Loucy (cell line): ENCODE measurements around the gene RPRML.

ENCODE experiments used
- H2AFZ ChIP-seq: fragments of 200-600 bp; sonication (generic); 2 replicates; pipeline ENCODE4 v1.6.0; 2016; ENCODE audit warnings: antibody characterized with exemption, mild to moderate bottlenecking, low read length, moderate library complexity
- H3F3A ChIP-seq: fragments of 200-600 bp; 2 replicates; pipeline ENCODE4 v1.6.0; 2016; ENCODE audit warnings: antibody characterized with exemption, low read depth, mild to moderate bottlenecking
- H3K27me3 ChIP-seq: fragments of 200-600 bp; sonication (generic); 2 replicates; pipeline ENCODE4 v1.6.1; 2014; ENCODE audit warnings: low read length, mild to moderate bottlenecking; ENCODE audit not compliant: insufficient read depth, poor library complexity, severe bottlenecking
- H3K36me3 ChIP-seq: fragments of 200-600 bp; sonication (generic); 2 replicates; pipeline ENCODE4 v1.6.1; 2016; ENCODE audit warnings: low read length; ENCODE audit not compliant: insufficient read depth
- H3K4me1 ChIP-seq: fragments of 200-600 bp; sonication (generic); 2 replicates; pipeline ENCODE4 v1.5.1; 2014; ENCODE audit warnings: low read length, mild to moderate bottlenecking; ENCODE audit not compliant: insufficient read depth, poor library complexity, severe bottlenecking
- H3K4me2 ChIP-seq: fragments of 200-600 bp; sonication (generic); 2 replicates; pipeline ENCODE4 v1.6.0; 2014; ENCODE audit warnings: antibody characterized with exemption, low read length, low read depth, mild to moderate bottlenecking; ENCODE audit not compliant: poor library complexity, severe bottlenecking
- H3K4me3 ChIP-seq: fragments of 200-600 bp; sonication (generic); 2 replicates; pipeline ENCODE4 v1.5.1; 2014; ENCODE audit warnings: low read length, mild to moderate bottlenecking, mixed read lengths; ENCODE audit not compliant: poor library complexity, severe bottlenecking
- H3K79me2 ChIP-seq: fragments of 200-600 bp; sonication (generic); 2 replicates; pipeline ENCODE4 v1.6.1; 2014; ENCODE audit warnings: low read length; ENCODE audit not compliant: insufficient read depth
- H3K9ac ChIP-seq: fragments of 200-600 bp; sonication (generic); 2 replicates; pipeline ENCODE4 v1.6.0; 2014; ENCODE audit warnings: mild to moderate bottlenecking, low read depth, low read length, moderate library complexity; ENCODE audit not compliant: poor library complexity, severe bottlenecking
- H3K9me2 ChIP-seq: fragments of 200-600 bp; sonication (generic); replicated peaks from 2 replicates; pipeline ENCODE4 v1.6.1; 2016; ENCODE audit warnings: low read depth, low read length, mixed read lengths
- H3K9me3 ChIP-seq: fragments of 200-600 bp; sonication (generic); 2 replicates; pipeline ENCODE4 v1.6.1; 2014; ENCODE audit warnings: mild to moderate bottlenecking, antibody characterized with exemption, low read length, low read depth; ENCODE audit not compliant: insufficient read depth
- H4K20me1 ChIP-seq: fragments of 200-600 bp; sonication (generic); 2 replicates; pipeline ENCODE4 v1.6.0; 2014; ENCODE audit warnings: antibody characterized with exemption, low read length, mild to moderate bottlenecking; ENCODE audit not compliant: insufficient read depth, poor library complexity, severe bottlenecking
- CTCF ChIP-seq: fragments of 200-600 bp; sonication (generic); conservative IDR thresholded peaks from 2 replicates; pipeline ENCODE4 v1.5.1; 2014; ENCODE audit warnings: mild to moderate bottlenecking, antibody characterized with exemption, low read length
- EZH2phosphoT487 ChIP-seq: fragments of 200-600 bp; IDR thresholded peaks from 2 replicates; pipeline ENCODE4 v1.6.1; 2018; ENCODE audit warnings: antibody characterized with exemption, mild to moderate bottlenecking, moderate library complexity, borderline replicate concordance

Gene RPRML

GRCh38 chr17:46984341-46984740, 5.3 kb upstream of the RPRML start:
- H3K9ac ChIP-seq = no peak overlapping the region
- no peaks in the 10 kb centered on the region for H3K79me2 ChIP-seq
- no peaks in the 10 kb centered on the region for H3F3A ChIP-seq
- no peak overlapping the region for H2AFZ ChIP-seq
- H4K20me1 ChIP-seq = no peaks in the 10 kb centered on the region
- no peaks in the 10 kb centered on the region for H3K9me3 ChIP-seq
- no peaks in the 10 kb centered on the region for H3K27me3 ChIP-seq
- H3K9me2 ChIP-seq = no peaks in the 10 kb centered on the region
- no peak overlapping the region for H3K4me3 ChIP-seq
- H3K36me3 ChIP-seq = no peaks in the 10 kb centered on the region
- H3K4me1 ChIP-seq = no peaks in the 10 kb centered on the region
- no peak overlapping the region for H3K4me2 ChIP-seq
- TF ChIP-seq EZH2phosphoT487 (no peak), CTCF (no peak)

- no peaks in the 10 kb centered on the region for H3K27me3 ChIP-seq
- no peaks in the 10 kb centered on the region for H3F3A ChIP-seq
- H3K79me2 ChIP-seq = no peaks in the 10 kb centered on the region
- H3K4me2 ChIP-seq = no peak overlapping the region
- H3K4me3 ChIP-seq = no peak overlapping the region
- H3K9me3 ChIP-seq = no peaks in the 10 kb centered on the region
- no peaks in the 10 kb centered on the region for H3K36me3 ChIP-seq
- H3K4me1 ChIP-seq = no peaks in the 10 kb centered on the region
- H3K9ac ChIP-seq = no peak overlapping the region
- no peak overlapping the region for H2AFZ ChIP-seq
- no peaks in the 10 kb centered on the region for H3K9me2 ChIP-seq
- TF ChIP-seq EZH2phosphoT487 (no peak), CTCF (no peak)
- no peaks in the 10 kb centered on the region for H4K20me1 ChIP-seq
Observed at GRCh38 chr17:46983782-46984181, 4.7 kb upstream of the RPRML start.

GRCh38 chr17:46982577-46982976, 3.5 kb upstream of the RPRML start:
- Histone ChIP-seq H3K36me3 (no peaks in the 10 kb centered on the region), H3K4me3 (no peak overlapping the region), H3K9ac (no peak overlapping the region), H3K27me3 (no peaks in the 10 kb centered on the region), H2AFZ (no peak overlapping the region), H3K79me2 (no peaks in the 10 kb centered on the region), H3K9me2 (no peaks in the 10 kb centered on the region), H3K4me2 (no peak overlapping the region), H4K20me1 (no peaks in the 10 kb centered on the region), H3K4me1 (no peaks in the 10 kb centered on the region), H3F3A (no peaks in the 10 kb centered on the region), H3K9me3 (no peaks in the 10 kb centered on the region)
- TF ChIP-seq EZH2phosphoT487 = no peak
- TF ChIP-seq CTCF = no peak
